LHCN-M2 (cell line): ENCODE results near the gene AGBL5. TPM values are rescaled to one million over a fixed set of nuclear protein-coding genes. Genes with fewer than 3 reads are reported as not detected.
A peak's percentile ranks its signal among the peaks of the same experiment; 100 is the strongest.
"Not testable (repeated sequence)": the region's sequence is repeated elsewhere in the genome, so short reads cannot be mapped to it uniquely, and the experiment has no call there.

Source experiments
- DNase-seq: peaks from one replicate; pipeline ENCODE4 v3.0.0-alpha.2; 2012; ENCODE audit warnings: low read depth
- total RNA-seq: library from RNA; depleted of rRNA; stranded (reverse); fragments of >200 nt; gene quantifications from 2 replicates; pipeline ENCODE4 v1.2.3, GENCODE V29; 2014

Gene AGBL5
- total RNA-seq, 1 experiment from 2014 or later: 29.2 TPM

- no peak for DNase-seq
Observed at GRCh38 chr2:27051902-27052645, 606 bp downstream of the AGBL5 start.

GRCh38 chr2:27053321-27053720 is 1.9 kb downstream of the AGBL5 start:
- DNase-seq: no peak

GRCh38 chr2:27053776-27054175 is 2.3 kb downstream of the AGBL5 start:
- DNase-seq: no peak

GRCh38 chr2:27054721-27055120 is 3.3 kb downstream of the AGBL5 start:
- DNase-seq: no peak

- DNase-seq: no peak
Observed at GRCh38 chr2:27057184-27057583, 5.7 kb downstream of the AGBL5 start.

- DNase-seq: no peak
Observed at GRCh38 chr2:27058210-27058609, 6.7 kb downstream of the AGBL5 start.

- no peak for DNase-seq
Observed at GRCh38 chr2:27059141-27059820, 7.8 kb downstream of the AGBL5 start.

- no peak for DNase-seq
Observed at GRCh38 chr2:27060323-27060722, 8.9 kb downstream of the AGBL5 start.

- no peak for DNase-seq
Observed at GRCh38 chr2:27065128-27065527, 13.7 kb downstream of the AGBL5 start.

- DNase-seq: no peak
Observed at GRCh38 chr2:27067385-27067784, 15.9 kb downstream of the AGBL5 start.

GRCh38 chr2:27069436-27069835 is 18.0 kb downstream of the AGBL5 start:
- no peak for DNase-seq

GRCh38 chr2:27069961-27070618 is 18.6 kb downstream of the AGBL5 start:
- no peak for DNase-seq

- no peak for DNase-seq
Observed at GRCh38 chr2:27070653-27071276, 19.3 kb downstream of the AGBL5 start.

- DNase-seq: peak; percentile 87
Observed at GRCh38 chr2:27071277-27071989, 20.0 kb downstream of the AGBL5 start, which contains the start of gene OST4. OST4 (minus strand) TSS chr2:27071654.

- no peak for DNase-seq
Observed at GRCh38 chr2:27071990-27072830, 20.7 kb downstream of the AGBL5 start.

- no peak for DNase-seq
Observed at GRCh38 chr2:27072920-27073319, 21.5 kb downstream of the AGBL5 start.

- no peak for DNase-seq
Observed at GRCh38 chr2:27073782-27074181, 22.3 kb downstream of the AGBL5 start.

GRCh38 chr2:27074738-27075565 is 23.5 kb downstream of the AGBL5 start:
- no peak for DNase-seq

- not testable (repeated sequence) for DNase-seq
Observed at GRCh38 chr2:27075566-27075871, 24.1 kb downstream of the AGBL5 start.

- no peak for DNase-seq
Observed at GRCh38 chr2:27076323-27076722, 24.9 kb downstream of the AGBL5 start.
